ENCODE data around the gene NOL8.
A peak's percentile ranks its signal among the peaks of the same experiment; 100 is the strongest.

NOL8 gene

GRCh38 chr9:92257327-92257726, 67.8 kb downstream of the NOL8 start:
- DNase-seq, result peak; percentile 50

GRCh38 chr9:92254381-92255337, 70.5 kb downstream of the NOL8 start:
- no peak for DNase-seq

- no peak for DNase-seq
Measured at GRCh38 chr9:92253656-92254055, 71.5 kb downstream of the NOL8 start.

- DNase-seq, result peak; percentile 75
Measured at GRCh38 chr9:92247981-92248380, 77.2 kb downstream of the NOL8 start.
